NOMO-1 treated with dmso at 0.1 percent for 144 hours (cell line): Measurements from ENCODE around the gene AFF3.
"Not testable (repeated sequence)": the region's sequence is repeated elsewhere in the genome, so short reads cannot be mapped to it uniquely, and the experiment has no call there.

Source experiments
- DNase-seq: peaks from one replicate; lab custom pipeline; 2025; ENCODE audit not compliant: unreplicated experiment; lab: John Stamatoyannopoulos, UW

Gene AFF3

GRCh38 chr2:99688699-99689098, 453.7 kb downstream of the AFF3 start:
- no peak for DNase-seq

- no peak for DNase-seq
Observed at GRCh38 chr2:99682275-99683060, 459.9 kb downstream of the AFF3 start.

- DNase-seq, result no peak
Observed at GRCh38 chr2:99680946-99681345, 461.4 kb downstream of the AFF3 start.

GRCh38 chr2:99679518-99679917, 462.9 kb downstream of the AFF3 start:
- DNase-seq, result no peak

- DNase-seq, result no peak
Observed at GRCh38 chr2:99678625-99679024, 463.8 kb downstream of the AFF3 start.

- no peak for DNase-seq
Observed at GRCh38 chr2:99677814-99678213, 464.6 kb downstream of the AFF3 start.

- DNase-seq, result no peak
Observed at GRCh38 chr2:99675130-99675661, 467.2 kb downstream of the AFF3 start.

GRCh38 chr2:99674090-99674489, 468.3 kb downstream of the AFF3 start:
- DNase-seq, result no peak

GRCh38 chr2:99672766-99673350, 469.5 kb downstream of the AFF3 start:
- DNase-seq, result no peak

GRCh38 chr2:99670768-99671734, 471.3 kb downstream of the AFF3 start:
- DNase-seq, result no peak

- DNase-seq, result no peak
Observed at GRCh38 chr2:99666256-99666655, 476.1 kb downstream of the AFF3 start.

- DNase-seq, result no peak
Observed at GRCh38 chr2:99663641-99664040, 478.7 kb downstream of the AFF3 start.

- no peak for DNase-seq
Observed at GRCh38 chr2:99662761-99663341, 479.5 kb downstream of the AFF3 start.

- not testable (repeated sequence) for DNase-seq
Observed at GRCh38 chr2:99661761-99662160, 480.6 kb downstream of the AFF3 start.

GRCh38 chr2:99660616-99661406, 481.6 kb downstream of the AFF3 start:
- no peak for DNase-seq

- DNase-seq, result no peak
Observed at GRCh38 chr2:99659874-99660273, 482.5 kb downstream of the AFF3 start.

GRCh38 chr2:99657691-99658258, 484.6 kb downstream of the AFF3 start:
- no peak for DNase-seq

- DNase-seq, result no peak
Observed at GRCh38 chr2:99656994-99657393, 485.4 kb downstream of the AFF3 start.

GRCh38 chr2:99653433-99653832, 489.0 kb downstream of the AFF3 start:
- no peak for DNase-seq

- DNase-seq, result no peak
Observed at GRCh38 chr2:99652862-99653261, 489.5 kb downstream of the AFF3 start.
